ENCODE results near the gene POLD2.

POLD2 gene

GRCh38 chr7:44116789-44117666 lies 6.3 kb downstream of the POLD2 start:
- H3K4me3 ChIP-seq (ENCODE audit: low read depth, low read length) = no peak overlapping the region
- no peak for DNase-seq (ENCODE audit: low read depth)

GRCh38 chr7:44116087-44116788 lies 7.1 kb downstream of the POLD2 start:
- no peak overlapping the region for H3K4me3 ChIP-seq (ENCODE audit: low read depth, low read length)
- no peak for DNase-seq (ENCODE audit: low read depth)

DNA sequence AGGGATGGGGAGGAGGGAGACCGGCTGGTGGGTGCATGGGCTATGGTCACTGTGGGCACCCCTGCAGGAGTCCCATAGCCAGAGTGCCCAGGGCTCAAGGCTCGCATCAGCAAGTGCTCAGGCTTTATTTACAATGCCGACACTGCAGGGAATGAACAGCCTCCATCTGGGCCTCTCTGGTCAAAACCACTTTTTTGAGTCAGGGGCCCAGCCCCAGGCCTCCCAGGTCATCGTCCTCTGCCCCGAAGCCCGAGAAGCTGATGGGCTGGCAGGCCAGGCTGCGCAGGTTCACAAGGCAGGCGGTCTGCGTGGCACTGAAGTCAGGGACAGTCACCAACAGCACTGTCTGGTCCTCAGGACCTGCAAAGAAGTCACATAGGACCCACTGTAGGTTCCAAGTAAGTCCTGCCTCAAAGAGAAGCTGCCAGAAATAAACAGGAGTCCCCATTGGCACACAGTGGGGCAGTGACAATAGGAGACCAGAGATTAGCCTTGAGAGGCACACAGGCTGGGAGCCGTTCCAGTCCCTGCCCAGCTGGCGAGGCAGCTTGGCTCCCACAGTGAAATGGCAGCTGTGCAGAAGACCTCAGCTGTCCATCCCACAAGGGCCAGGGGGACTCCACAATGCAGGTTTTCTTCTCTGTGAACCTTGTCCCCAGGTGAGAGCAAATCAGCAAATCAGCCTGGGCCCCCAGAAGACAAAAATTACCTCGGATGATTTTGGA lies 8.6 kb downstream of the POLD2 start:
- H3K4me3 ChIP-seq (ENCODE audit: low read depth, low read length) = no peak overlapping the region
- DNase-seq (ENCODE audit: low read depth) = no peak

GRCh38 chr7:44113764-44114354 lies 9.5 kb downstream of the POLD2 start:
- H3K4me3 ChIP-seq (ENCODE audit: low read depth, low read length) = no peak overlapping the region
- DNase-seq (ENCODE audit: low read depth) = no peak

DNA sequence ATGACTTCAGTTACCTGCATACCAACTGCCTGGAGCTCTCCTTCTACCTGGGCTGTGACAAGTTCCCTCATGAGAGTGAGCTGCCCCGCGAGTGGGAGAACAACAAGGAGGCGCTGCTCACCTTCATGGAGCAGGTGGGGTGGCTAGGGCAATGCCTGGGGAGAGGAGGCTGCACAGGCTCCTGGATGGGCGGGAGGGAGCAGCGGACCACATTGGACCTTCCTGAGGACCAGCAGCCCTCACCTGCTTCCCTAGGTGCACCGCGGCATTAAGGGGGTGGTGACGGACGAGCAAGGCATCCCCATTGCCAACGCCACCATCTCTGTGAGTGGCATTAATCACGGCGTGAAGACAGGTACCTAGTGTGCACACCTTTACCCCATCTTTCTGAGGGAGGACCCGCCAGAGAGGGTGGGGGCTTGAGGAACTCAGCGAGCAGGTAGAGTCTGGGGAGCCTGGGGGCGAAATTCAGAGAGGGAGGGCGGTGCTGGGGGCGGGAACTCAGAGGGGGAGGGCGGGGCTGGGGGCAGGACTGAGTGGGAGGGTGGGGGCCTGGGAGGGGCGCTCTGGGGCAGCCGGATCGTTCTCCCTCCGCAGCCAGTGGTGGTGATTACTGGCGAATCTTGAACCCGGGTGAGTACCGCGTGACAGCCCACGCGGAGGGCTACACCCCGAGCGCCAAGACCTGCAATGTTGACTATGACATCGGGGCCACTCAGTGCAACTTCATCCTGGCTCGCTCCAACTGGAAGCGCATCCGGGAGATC lies 10.2 kb downstream of the POLD2 start:
- DNase-seq (ENCODE audit: low read depth) = no peak
- no peak overlapping the region for H3K4me3 ChIP-seq (ENCODE audit: low read depth, low read length)

DNA sequence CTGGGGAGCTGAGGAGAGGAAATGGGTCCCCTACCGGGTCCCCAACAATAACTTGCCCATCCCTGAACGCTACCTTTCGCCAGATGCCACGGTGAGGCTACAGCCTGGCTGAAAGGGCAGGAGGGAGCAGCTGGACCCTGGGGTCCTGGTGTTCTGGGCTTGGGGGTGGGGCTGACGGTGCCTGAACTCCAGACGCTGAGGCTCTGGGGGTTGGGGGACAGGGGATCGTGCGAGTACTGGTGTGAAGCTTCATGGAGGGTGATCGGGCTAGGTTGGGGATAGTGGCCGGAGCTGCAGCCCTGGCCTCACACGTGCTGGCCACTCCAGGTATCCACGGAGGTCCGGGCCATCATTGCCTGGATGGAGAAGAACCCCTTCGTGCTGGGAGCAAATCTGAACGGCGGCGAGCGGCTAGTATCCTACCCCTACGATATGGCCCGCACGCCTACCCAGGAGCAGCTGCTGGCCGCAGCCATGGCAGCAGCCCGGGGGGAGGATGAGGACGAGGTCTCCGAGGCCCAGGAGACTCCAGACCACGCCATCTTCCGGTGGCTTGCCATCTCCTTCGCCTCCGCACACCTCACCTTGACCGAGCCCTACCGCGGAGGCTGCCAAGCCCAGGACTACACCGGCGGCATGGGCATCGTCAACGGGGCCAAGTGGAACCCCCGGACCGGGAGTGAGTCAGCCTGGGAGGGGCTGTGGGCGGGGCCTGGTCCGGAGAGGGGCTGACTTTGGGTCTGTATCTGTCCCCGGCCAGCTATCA lies 10.9 kb downstream of the POLD2 start:
- no peak for DNase-seq (ENCODE audit: low read depth)
- no peak overlapping the region for H3K4me3 ChIP-seq (ENCODE audit: low read depth, low read length)

DNA sequence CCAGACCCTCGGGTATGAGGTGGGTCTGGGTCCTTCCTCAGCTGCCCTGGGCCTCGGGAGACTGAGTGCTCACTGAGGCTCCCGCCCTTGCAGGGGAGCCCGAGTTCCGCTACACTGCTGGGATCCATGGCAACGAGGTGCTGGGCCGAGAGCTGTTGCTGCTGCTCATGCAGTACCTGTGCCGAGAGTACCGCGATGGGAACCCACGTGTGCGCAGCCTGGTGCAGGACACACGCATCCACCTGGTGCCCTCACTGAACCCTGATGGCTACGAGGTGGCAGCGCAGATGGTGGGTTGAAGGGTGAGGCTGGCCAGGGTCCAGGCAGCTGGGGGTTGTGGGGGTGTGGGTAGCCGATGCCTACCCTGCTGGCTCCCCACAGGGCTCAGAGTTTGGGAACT lies 11.6 kb downstream of the POLD2 start:
- no peak for DNase-seq (ENCODE audit: low read depth)
- H3K4me3 ChIP-seq (ENCODE audit: low read depth, low read length) = no peak overlapping the region

DNA sequence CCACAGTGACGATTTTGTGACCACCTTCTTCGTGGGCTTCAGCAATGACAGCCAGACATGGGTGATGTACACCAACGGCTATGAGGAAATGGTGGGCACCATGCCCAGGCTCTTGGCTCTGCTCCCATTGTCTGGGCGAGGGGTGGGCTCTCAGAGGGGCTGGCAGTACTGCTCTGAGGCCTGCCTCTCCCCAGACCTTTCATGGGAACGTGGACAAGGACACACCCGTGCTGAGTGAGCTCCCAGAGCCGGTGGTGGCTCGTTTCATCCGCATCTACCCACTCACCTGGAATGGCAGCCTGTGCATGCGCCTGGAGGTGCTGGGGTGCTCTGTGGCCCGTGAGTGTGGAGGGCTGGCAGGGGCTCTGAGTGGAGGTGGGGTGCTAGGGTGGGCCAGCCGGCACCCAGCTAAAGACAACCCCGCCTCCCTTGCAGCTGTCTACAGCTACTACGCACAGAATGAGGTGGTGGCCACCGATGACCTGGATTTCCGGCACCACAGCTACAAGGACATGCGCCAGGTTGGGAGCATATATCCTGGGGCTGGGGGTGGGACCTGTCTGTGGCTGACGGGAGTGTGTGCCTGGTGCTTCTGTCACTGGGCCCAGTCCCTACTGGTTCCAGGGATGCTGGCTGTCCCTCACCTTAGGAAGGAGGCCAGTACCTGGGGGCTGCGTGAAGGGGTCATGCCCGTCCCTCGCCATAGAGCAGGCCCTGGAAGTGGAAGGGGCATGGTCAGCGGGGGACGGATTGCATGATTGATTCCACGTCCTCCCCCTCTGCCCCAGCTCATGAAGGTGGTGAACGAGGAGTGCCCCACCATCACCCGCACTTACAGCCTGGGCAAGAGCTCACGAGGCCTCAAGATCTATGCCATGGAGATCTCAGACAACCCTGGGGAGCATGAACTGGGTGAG lies 12.4 kb downstream of the POLD2 start:
- no peak for DNase-seq (ENCODE audit: low read depth)

DNA sequence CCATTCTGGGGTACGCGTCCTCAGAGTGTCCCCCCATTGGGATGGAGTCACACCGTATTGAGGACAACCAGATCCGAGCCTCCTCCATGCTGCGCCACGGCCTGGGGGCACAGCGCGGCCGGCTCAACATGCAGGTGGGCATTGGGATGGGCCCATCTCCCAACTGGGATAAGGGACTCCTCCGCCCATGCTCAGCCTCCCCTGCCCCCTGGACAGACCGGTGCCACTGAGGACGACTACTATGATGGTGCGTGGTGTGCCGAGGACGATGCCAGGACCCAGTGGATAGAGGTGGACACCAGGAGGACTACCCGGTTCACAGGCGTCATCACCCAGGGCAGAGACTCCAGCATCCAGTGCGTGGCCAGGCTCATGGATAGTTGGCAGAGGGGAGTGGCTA lies 13.4 kb downstream of the POLD2 start:
- DNase-seq (ENCODE audit: low read depth) = no peak
- H3K4me3 ChIP-seq (ENCODE audit: low read depth, low read length) = no peak overlapping the region

More for the DNA sequence above, 12.4 kb downstream of the POLD2 start:
- H3K4me3 ChIP-seq (ENCODE audit: low read depth, low read length) = no peak overlapping the region

GRCh38 chr7:44108768-44109750 lies 14.3 kb downstream of the POLD2 start:
- H3K4me3 ChIP-seq (ENCODE audit: low read depth, low read length) = no peak overlapping the region
- DNase-seq (ENCODE audit: low read depth) = no peak

- H3K4me3 ChIP-seq (ENCODE audit: low read depth, low read length) = no peak overlapping the region
- DNase-seq (ENCODE audit: low read depth) = no peak
Measured at GRCh38 chr7:44107961-44108767, 15.2 kb downstream of the POLD2 start.

- no peak overlapping the region for H3K4me3 ChIP-seq (ENCODE audit: low read depth, low read length)
- no peak for DNase-seq (ENCODE audit: low read depth)
Measured at GRCh38 chr7:44107116-44107960, 16.0 kb downstream of the POLD2 start.

DNA sequence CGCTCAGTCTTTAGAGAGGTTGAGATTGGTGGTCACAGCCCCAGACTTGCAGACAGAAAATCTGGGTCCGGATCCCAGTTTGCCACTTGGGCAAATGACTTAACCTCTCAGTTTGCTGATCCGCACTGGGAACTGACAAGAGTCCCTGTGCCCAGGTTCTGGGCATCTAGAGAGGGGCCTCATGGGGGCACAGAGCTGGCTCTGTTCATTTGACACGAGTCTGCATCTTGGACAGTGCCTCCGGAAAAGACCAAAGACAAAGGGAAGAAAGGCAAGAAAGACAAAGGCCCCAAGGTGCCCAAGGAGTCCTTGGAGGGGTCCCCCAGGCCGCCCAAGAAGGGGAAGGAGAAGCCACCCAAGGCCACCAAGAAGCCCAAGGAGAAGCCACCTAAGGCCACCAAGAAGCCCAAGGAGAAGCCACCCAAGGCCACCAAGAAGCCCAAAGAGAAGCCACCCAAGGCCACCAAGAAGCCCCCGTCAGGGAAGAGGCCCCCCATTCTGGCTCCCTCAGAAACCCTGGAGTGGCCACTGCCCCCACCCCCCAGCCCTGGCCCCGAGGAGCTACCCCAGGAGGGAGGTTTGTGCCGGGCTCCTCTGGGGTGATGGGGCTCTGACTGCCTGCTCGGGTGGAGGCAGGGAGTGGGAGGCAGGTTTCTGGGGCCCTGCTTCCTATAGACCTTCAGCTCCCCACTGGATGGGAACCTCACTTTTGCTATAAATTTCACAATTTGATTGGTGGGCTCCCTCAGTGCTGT lies 16.9 kb downstream of the POLD2 start:
- H3K4me3 ChIP-seq (ENCODE audit: low read depth, low read length) = no peak overlapping the region
- DNase-seq (ENCODE audit: low read depth) = no peak

DNA sequence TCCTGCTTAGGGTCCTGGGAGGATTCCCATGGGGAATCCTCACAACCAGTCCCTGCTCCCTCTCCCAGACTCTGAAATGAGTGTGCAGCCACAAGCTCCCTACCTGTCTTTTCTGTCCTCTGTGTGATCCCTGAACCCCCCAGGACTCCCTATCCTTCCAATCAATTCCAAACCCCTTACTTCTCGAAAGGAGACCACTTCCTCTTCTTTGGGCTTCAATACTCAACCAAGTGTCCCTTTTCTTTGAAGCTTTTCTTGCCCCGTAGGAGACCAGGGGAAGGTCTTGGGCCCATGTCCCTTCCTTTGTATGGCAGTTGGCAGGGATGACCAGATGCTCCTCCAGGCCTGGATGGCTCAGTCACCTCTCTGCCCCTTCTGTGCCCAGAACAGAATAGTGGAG lies 17.5 kb downstream of the POLD2 start:
- peak overlapping the region; percentile 58 for H3K4me3 ChIP-seq (ENCODE audit: low read depth, low read length)
- DNase-seq (ENCODE audit: low read depth) = no peak

Data from skeletal muscle cell (primary cell).